Mammary epithelial cell (primary cell): ENCODE measurements around the gene PPP2R5A.

Experiments used
- CTCF ChIP-seq, 2 donors: IDR thresholded peaks in 1 of 2; conservative IDR thresholded peaks in 1 of 2; 2 replicates each; pipeline ENCODE4 v1.5.1; 2011 to 2012; ENCODE audit warnings: inconsistent platforms in 2 of 2, low read length in 2 of 2, mild to moderate bottlenecking in 2 of 2, control low read depth in 1 of 2, low read depth in 1 of 2; ENCODE audit not compliant: insufficient read depth in 1 of 2; ENCODE audit errors: extremely low read depth in 1 of 2
- EZH2 ChIP-seq: IDR thresholded peaks from 2 replicates; pipeline ENCODE4 v1.6.1; 2012; ENCODE audit warnings: low read length, inconsistent platforms, borderline replicate concordance

GRCh38 chr1:212290608-212291007 lies 5.4 kb downstream of the PPP2R5A start:
- TF ChIP-seq EZH2 (no peak), CTCF (conservative IDR thresholded peaks at IDR 0.05 in 1 of 2, IDR thresholded peaks at IDR 0.05 in 1 of 2; ENCODE audit: extremely low read depth in 1 of 2, insufficient read depth in 1 of 2, low read depth in 1 of 2, low read length in 2 of 2) (no peak)
